Cardiac muscle cell (in vitro differentiated cells and primary cell): ENCODE data around the gene GRXCR2. TPM values are rescaled to one million over a fixed set of nuclear protein-coding genes. Genes with fewer than 3 reads are reported as not detected.

Experiments used
- DNase-seq, 2 donors: peaks; one replicate each; pipeline versions ENCODE4 v3.0.0 to v3.0.0-alpha.2; 2010 to 2017; ENCODE audit warnings: low read depth in 1 of 2, low spot score in 1 of 2
- H3K27ac ChIP-seq: fragments of 200-600 bp; sonication (generic); 2 replicates; pipeline ENCODE4 v1.5.1; 2016
- H3K27me3 ChIP-seq: fragments of 200-600 bp; sonication (generic); 2 replicates; pipeline ENCODE4 v1.6.0; 2016; ENCODE audit warnings: control low read depth
- H3K36me3 ChIP-seq: fragments of 200-600 bp; sonication (generic); 2 replicates; pipeline ENCODE4 v1.5.1; 2016; ENCODE audit warnings: control low read depth
- H3K4me1 ChIP-seq: fragments of 200-600 bp; sonication (generic); 2 replicates; pipeline ENCODE4 v1.8.1; 2017; ENCODE audit warnings: low read depth, mild to moderate bottlenecking, mixed run types
- H3K4me3 ChIP-seq: fragments of 200-600 bp; sonication (generic); 2 replicates; pipeline ENCODE4 v1.5.1; 2016; ENCODE audit warnings: mild to moderate bottlenecking
- H3K9me3 ChIP-seq: fragments of 200-600 bp; sonication (generic); 2 replicates; pipeline ENCODE4 v1.5.1; 2017; ENCODE audit warnings: low read depth, mild to moderate bottlenecking, control low read depth
- polyA plus RNA-seq: library from polyadenylated mRNA; unstranded; fragments of >200 nt; fragmentation: Nextera tagmentation; extraction: Ambion mirVana; gene quantifications from 2 replicates; pipeline ENCODE4 v1.2.1, GENCODE V29; 2016
- total RNA-seq: library from RNA; depleted of rRNA; stranded (reverse); fragments of >200 nt; gene quantifications from 2 replicates; pipeline ENCODE4 v1.2.3, GENCODE V29; 2016
- TF ChIP-seq, protein P1 (sequence below): IDR thresholded peaks from 2 replicates; pipeline ENCODE4 v1.5.1; 2012; ENCODE audit warnings: low read depth, mild to moderate bottlenecking, low read length

The GRXCR2 gene
- total and polyA plus RNA-seq, 2 experiments from 2014 or later = not detected

- Histone ChIP-seq H3K9me3 (no peaks in the 10 kb centered on the region), H3K4me1 (no peaks in the 10 kb centered on the region), H3K4me3 (no peak overlapping the region), H3K36me3 (peaks cover 5% of the 10 kb centered on the region), H3K27ac (no peak overlapping the region), H3K27me3 (no peaks in the 10 kb centered on the region)
- TF ChIP-seq, protein P1, sequence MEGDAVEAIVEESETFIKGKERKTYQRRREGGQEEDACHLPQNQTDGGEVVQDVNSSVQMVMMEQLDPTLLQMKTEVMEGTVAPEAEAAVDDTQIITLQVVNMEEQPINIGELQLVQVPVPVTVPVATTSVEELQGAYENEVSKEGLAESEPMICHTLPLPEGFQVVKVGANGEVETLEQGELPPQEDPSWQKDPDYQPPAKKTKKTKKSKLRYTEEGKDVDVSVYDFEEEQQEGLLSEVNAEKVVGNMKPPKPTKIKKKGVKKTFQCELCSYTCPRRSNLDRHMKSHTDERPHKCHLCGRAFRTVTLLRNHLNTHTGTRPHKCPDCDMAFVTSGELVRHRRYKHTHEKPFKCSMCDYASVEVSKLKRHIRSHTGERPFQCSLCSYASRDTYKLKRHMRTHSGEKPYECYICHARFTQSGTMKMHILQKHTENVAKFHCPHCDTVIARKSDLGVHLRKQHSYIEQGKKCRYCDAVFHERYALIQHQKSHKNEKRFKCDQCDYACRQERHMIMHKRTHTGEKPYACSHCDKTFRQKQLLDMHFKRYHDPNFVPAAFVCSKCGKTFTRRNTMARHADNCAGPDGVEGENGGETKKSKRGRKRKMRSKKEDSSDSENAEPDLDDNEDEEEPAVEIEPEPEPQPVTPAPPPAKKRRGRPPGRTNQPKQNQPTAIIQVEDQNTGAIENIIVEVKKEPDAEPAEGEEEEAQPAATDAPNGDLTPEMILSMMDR = no peak
- DNase-seq = no peak
Measured at GRCh38 chr5:145818604-145819003, 54.2 kb downstream of the GRXCR2 start.

DNA sequence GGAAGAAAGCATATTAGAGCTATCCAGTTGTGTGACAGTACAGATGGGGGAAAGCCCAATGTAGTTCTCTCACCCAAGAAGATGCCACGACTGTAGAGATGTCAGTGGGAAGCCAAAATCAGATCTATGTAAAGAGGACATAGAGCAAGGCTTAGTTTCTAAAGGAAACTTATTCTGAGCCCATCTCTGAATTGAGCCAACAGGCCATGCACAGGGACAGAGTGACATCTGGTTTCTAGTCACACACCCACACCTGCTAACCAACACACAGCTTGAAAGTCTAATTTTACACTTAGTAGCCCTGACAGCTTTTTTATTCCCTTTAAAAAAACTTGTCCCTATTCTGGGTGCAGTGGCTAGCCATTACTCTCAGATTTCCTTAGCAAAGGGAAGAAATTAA, 59.9 kb downstream of the GRXCR2 start:
- Histone ChIP-seq H3K4me3 (no peak overlapping the region), H3K27me3 (no peaks in the 10 kb centered on the region), H3K9me3 (no peaks in the 10 kb centered on the region), H3K36me3 (peaks cover 5% of the 10 kb centered on the region), H3K4me1 (peaks cover 7% of the 10 kb centered on the region), H3K27ac (peak overlapping the region; percentile 32)
- TF ChIP-seq, protein P1 = no peak
- no peak for DNase-seq

- H3K4me3 ChIP-seq = no peak overlapping the region
- DNase-seq = peak; percentile 37 to 67
- H3K36me3 ChIP-seq = peaks cover 5% of the 10 kb centered on the region
- no peaks in the 10 kb centered on the region for H3K27me3 ChIP-seq
- peak overlapping the region; percentile 32 for H3K27ac ChIP-seq
- no peaks in the 10 kb centered on the region for H3K9me3 ChIP-seq
- peaks cover 7% of the 10 kb centered on the region for H3K4me1 ChIP-seq
- TF ChIP-seq, protein P1 = peak; percentile 43
Measured at GRCh38 chr5:145811834-145812625, 60.8 kb downstream of the GRXCR2 start.

Other genes with a start within 250 kb of the GRXCR2 start
- 24.9 and 41.2 TPM in 2 replicates for gene PRELID2, start 37.7 kb downstream of the GRXCR2 start, total RNA-seq
- 26.3 and 59.1 TPM in 2 replicates for gene PRELID2, start 37.7 kb downstream of the GRXCR2 start, polyA plus RNA-seq
- gene SH3RF2, start 63.6 kb upstream of the GRXCR2 start, total RNA-seq = 27.9 and 43.1 TPM in 2 replicates
- 38.3 and 59.3 TPM in 2 replicates for gene SH3RF2, start 63.6 kb upstream of the GRXCR2 start, polyA plus RNA-seq
- not detected in 2 replicates for gene PLAC8L1, start 232.6 kb upstream of the GRXCR2 start, total RNA-seq
- 1.1 and 1.2 TPM in 2 replicates for gene PLAC8L1, start 232.6 kb upstream of the GRXCR2 start, polyA plus RNA-seq